ENCODE measurements around the gene LRBA.
A peak's percentile ranks its signal among the peaks of the same experiment; 100 is the strongest.
"Not testable (repeated sequence)": the region's sequence is repeated elsewhere in the genome, so short reads cannot be mapped to it uniquely, and the experiment has no call there.

Gene LRBA

DNA sequence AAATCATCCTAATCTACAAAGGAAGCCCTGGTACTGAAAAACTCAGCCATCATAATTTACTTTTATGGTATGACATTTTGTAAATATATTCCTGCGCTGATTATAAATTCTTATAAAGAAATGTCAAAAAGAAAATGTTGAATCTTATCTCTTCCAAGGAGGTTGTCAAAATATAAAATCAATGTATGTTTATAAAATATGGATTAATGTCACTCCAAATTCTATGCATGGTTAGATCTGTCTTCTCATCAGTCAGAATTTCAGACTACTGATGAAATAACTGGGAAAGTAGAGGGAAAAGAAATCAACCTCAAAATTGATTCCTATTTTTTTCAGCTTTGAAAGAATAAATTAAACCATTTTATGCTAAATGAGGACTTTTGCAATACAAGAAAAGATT, 553.1 kb downstream of the LRBA start:
- DNase-seq, result no peak

DNA sequence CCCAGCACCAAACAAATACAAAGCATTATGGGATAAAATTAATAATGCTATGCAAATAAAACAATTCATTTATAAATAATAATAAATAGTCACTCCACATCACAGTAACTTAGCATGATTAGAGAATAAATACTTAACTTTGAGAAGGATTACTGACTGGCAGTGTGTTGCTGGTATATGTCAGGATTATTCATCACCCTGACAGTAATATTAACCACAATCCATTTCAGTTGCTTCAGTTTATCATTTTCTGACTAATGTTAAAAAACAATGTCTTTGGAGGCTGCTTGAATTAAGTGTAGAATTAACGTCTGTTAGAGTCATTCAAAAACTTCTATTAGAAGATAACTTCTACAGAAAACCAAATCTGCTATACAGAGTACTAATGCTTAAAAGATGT, 557.3 kb downstream of the LRBA start:
- no peak for DNase-seq

DNA sequence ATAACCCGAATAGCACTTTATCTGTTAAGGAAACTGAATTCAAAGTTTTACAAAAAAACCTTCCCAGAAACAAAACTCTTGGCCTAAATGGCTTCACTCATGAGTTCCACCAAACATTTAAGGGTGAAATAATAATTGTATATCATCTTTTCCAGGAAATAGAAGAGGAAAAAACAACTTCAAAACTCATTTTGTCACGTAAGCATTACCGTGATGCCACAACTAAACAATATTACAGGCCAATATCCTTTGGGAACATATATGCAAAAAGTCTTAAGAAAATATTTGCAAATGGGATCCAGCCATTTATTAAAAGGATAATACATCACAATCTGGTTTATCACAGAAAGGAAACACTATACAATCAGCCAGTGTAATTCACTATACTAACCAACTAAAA, 563.2 kb downstream of the LRBA start:
- no peak for DNase-seq

DNA sequence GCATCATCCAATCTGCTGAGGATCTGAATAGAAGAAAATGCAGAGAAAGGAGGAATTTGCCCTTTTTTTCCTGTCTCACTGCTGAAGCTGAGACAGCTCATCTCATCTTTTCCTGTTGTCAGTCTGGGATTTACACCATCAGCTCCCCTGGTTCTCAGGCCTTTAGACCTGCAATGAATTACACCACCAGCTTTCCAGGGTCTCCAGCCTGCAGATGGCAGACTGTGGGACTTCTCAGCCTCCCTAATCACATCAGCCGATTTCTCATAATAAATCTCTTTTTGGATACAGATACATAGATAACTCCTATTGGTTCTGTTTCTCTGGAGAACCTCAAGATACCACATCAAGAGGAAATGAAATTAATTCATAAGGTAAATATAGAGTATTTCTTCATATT, 567.7 kb downstream of the LRBA start:
- DNase-seq, result no peak

DNA sequence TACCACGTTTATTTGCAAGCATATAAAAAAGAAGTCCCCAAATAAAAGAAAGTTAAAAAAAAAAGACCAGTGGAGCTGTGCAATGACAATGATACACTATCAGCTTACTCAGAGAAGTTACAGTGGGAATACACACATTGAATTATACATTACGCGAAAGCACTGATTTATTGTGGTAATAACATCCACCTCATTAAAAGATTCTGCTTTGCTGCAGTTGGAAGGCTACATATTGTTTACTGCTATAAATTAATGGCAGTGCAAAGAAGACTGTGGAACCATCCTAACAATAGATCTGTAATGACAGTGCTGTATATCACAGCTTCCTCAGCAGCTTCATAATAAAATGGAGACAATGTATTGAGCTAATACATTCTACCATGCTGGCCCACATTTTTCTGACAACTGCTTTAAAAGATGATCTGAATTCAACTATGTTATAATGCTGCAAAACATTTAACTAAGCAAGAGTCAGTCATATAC, 575.6 kb downstream of the LRBA start:
- no peak for DNase-seq

DNA sequence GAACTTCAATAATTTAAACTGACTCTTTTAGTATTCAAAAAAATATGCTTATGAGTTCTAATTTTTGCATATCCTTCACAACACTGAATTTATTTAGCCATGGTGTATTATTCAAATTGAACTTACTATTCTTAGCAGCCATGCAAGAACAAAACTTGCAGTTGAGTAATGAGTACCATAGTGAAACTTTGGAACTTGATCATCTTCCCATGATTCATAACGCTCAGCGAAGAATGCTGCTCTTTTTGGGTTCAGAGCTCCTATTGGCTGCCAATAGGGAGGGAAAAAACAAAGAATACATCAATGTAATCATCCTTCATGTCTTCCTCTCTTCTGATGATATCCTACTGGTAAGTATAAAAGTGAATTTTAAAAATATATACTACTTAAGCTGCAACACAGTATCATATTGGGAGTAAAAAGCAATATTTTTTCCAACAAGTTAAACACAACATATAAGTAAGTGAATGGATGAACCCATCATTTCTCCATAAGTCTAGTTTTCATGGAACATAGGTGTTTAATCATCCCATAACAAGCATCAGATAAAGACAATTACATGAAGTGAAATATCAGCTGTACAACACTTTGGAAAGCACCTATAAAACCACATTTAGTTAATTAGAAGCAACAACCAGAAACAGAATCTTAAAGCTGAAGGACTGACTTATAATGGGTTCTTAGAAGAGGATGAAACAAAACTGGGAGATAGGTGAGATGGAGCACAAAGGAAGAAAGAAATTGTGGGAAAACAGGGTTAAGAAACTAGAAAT, 578.3 kb downstream of the LRBA start:
- DNase-seq, result no peak

DNA sequence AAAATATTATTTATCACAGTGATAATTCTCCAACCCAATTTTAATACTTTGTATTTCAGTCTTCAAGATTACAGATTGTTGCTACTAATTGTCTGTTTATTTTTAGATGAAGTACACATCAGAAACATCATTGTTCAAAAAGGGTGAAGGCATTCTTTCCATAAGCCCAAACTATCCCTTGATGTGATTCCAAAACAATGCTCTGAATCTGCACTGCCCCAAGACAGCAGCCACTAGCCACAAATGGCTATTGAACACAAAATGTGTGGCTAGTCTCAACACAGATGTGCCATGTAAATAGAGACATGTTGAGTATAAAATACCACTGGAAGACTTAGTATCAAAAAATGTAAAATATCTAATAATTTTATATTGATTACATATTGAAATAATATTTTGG, 583.9 kb downstream of the LRBA start:
- DNase-seq, result no peak

DNA sequence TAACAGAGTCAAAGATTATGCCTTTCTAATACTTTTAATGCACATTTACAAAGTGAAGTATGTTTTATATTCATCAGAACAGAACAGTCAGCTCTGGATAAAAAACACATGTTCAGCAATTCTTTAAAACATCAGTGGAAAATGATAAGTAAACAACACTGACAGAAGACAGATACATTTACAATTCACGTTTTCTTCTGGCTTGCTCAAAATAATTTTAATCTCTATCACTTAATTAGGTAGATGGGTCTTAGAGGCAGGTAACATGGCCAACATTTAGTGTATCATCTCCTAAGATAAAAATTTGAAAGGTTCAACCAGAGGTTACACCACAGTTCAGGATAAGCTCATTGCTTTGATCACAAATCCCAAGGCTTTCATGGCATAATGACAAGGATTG, 589.9 kb downstream of the LRBA start:
- no peak for DNase-seq

DNA sequence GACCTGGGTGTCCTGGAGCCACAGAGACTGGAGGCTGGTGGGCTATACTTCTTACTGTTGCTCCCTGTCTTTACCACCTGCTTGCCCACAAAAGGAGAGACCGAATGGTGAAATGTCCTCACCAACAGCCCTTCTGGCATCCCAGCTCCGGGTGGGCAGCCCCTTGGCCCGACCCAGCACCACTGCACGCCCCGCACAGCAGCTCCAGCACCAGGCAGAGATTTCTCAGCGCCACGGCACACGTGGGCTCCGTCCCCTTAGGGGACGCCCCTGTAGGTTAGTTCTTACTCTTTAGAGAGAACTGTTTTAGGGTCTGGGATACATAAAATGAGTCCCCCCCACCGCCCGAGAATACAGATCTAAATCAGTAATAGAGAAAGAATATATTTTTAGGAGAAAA, 591.6 kb downstream of the LRBA start:
- DNase-seq, result no peak

DNA sequence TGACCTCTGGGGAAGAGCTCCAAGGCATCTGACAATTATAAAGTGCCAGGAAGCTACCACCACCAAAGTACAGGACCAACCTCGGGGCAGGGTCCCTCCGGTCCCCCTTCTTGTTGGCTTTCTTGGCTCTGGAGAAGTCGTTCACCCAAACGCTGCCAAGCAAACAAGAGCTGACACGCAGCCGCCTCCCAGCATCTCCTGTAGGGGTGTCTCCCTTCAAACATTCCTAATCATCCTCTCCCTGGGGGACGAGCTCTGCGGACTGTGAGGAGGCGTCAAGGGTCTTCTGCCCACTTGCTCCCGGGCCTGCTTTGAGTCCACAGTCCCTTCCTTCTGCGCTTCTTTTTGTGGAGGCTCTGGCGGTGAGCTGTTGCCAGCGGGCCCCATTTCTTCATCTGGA, 592.0 kb downstream of the LRBA start:
- DNase-seq, result no peak

DNA sequence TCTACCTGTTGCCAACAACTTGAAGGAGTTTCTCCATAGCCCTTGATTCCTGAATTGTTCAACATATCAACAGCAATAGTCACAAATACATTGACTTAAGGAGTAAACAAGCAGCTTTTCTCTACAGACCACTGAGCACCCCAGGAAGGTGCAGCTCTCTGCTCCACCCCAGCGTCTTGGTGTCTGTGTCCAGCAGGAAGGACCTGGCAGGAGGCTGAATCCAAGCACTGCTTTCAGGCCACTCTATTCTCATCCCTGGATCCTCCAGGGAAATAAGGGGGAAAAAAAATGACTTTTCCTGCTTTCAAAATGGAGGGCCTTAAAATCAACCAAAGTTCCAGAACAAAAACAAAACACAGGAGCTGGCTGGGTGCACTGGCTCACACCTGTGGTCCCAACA, 593.5 kb downstream of the LRBA start:
- no peak for DNase-seq

DNA sequence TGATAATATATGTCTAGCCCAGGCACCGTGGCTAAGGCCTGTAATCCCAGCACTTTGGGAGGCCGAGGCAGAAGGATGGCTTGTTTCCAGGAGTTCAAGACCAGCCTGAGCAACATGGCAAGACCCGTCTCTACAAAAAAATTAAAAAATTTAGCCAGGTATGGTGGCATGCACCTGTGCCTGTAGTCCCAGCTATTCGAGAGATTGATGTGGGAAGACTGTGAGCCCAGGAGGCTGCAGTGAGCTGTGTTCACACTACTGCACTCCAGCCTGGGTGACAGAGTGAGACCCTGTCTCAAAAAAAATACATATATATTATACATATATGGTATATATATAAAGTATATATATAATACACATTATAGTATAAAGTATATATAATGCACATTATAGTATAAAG, 595.1 kb downstream of the LRBA start:
- no peak for DNase-seq

DNA sequence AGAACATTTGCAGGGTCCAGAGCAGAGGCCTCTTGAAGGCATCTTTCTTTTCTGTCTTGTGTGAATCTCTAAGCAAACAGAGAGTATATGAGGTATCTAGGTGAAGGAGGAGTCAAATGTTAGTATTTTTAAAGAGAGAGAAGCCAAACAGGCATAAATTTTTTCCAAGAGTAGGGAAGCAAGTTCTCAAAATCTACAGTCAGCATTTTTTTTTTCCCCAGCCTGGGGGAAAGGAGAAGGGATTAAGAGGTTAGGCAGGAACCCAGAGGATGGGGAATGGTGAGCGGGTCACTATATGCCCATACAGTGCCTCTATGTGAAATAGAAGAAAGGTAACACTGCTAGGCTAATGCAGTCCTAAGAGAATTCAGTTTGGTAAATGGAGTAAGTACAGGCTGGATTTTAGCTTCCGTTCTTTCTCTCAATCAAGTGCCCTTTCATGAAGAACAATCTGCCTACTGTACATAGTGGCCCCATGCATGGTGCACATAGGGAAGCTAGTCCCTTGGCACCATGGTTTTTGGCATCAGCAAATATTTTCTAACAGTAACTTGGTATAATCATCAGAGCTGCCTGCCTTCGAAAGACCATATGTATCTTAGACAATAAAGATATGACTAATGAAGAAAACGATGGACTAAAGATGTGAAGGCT, 596.2 kb downstream of the LRBA start:
- no peak for DNase-seq

DNA sequence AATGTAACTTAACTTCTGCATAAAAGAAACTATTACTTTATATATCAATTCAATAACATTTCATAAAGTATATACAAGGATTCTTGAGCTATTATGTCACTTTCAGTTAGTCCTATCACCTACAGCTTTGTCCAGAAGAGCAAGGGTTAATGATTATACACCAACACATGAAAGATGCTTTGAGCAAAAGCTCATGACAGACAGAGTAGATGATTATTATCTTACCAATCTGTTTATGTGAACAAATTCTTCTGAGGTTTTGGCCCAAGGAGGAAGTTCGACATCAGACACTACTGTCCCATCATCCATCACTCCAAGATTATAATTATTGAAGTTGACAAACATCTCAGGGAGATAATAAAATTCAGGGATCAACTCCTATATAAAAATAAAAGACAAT, 599.9 kb downstream of the LRBA start:
- DNase-seq, result no peak

DNA sequence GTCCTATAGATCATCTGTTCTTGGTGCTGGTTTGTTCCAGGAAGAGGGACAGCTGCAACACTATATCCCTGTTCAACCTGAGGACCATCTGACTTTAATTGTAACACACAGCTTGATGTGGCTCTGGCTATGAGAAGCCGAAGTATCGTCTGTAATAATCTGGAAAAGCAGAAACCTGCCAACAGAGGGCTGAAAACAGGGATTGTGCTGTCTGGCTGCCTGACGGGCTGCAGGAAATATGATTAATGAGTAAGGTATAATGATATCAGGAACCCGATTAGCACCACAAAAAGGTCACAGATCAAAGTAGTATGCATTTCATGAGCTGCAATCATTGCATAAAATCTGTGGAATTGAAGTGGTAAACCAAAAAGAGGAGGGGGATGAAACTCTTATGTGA, 603.6 kb downstream of the LRBA start:
- no peak for DNase-seq

DNA sequence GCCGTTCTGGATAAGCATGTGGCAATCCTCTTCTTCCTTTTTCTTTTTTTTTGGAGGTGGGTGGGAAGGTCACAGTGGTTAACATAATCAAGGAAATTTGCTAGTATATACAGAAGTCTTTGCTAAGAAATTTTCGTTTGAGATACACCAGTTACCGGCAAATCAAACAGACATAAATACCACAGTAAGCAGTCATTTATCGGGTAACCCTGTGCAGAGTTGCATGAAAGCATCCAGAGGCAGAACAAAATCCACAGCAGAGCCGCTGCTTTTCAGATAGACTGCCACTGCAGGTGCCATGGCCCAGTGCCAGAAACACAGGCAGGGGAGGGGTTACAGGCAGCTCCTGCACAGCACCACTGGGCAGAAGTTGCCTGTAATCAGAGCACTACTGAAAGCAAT, 612.2 kb downstream of the LRBA start:
- DNase-seq, result peak; percentile 85

DNA sequence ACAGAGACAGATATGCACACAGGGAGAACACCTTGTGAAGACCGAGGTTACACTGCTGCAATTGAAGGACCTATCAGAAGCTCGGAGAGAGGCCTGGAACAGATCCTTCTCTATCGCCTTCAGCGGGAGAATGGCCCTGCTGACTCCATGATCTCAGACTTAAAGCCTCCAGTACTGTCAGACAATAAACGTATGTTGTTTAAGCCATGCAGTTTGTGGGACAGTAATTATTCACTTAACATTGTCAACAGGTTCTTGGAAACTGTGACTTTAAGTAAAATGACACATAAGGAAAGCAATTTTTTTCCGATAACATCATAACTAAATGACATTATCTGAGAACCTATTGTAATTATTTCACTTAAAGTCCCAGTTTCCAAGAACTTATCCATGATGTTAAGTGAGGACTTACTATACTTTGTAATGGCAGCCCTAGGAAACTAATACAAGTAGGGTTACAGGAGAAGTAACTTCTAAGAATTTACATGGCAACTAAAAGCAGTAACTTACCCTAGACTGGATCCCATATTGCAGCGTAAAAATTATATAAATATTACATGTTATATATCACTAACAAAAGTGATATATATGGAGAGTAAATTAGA, 613.9 kb downstream of the LRBA start:
- no peak for DNase-seq

DNA sequence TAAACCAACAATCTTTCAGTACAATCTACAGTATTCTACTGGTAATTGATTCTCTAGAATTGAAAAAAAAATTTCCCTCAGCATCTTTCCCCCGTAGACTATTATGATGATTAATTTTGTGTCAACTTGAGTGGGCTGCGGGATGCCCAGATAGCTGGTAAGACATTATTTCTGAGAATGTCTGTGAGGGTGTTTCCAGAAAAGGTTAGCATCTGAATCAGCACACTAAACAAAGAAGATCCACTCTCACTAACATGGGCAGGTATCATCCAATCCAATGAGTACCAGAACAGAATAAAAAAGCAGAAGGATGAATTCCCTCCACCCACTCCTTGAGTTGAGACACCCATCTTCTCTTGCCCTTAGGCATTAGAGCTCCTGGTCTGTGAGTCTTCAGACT, 619.2 kb downstream of the LRBA start:
- no peak for DNase-seq

DNA sequence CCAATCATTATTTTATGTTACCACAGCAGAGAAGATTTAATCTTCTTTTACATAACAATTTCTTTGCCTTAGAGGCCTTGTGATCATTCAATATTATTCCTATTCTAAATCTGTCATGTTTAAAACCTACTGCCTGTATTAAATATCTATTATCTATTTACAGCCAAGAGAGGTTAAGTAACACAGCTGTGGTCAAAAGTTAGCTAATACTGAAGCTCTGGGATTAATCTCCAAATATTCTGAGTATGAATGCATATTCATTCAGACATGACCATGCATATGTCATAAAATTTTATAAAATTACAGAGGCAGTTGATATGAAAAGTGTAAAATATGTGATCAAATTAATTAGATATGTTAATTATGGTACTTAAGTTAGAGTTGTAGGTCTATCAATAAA, 621.0 kb downstream of the LRBA start:
- DNase-seq, result no peak

DNA sequence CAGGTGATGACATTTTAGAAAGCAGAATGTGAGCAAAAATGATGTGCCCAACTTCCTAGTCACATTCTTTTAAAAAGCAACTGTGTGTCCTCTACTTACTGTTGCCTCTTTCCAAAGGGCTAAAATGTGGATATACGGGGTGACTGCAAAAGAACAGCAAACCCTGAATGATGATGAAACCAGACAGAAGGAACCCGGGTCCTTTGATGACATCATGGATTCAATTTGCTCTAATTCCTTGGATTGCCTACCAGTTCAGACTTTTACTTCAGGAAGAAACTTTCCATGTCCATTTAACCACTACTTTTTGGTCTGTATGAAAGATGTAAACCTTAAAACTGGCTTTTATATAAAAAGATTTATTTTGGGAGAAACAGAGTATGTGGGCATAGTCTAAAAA, 624.0 kb downstream of the LRBA start:
- no peak for DNase-seq

DNA sequence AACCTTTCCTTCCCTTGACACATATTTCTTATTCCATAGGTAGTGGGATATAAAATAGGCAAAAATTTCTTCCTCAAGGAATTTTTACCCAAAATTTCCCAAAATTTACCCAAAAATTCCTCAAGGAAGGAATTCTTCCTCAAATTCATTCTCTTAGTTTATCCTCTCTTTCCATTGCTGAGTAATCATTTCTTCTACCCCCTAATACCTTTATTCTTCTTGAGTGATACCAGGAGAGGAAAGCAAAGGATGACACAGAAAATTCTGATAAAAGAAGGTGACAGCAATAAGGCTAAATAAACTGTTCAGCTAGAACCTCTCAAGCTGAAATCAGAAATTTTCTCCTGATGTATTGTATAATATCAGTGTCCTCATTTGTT, 624.6 kb downstream of the LRBA start:
- DNase-seq, result no peak

DNA sequence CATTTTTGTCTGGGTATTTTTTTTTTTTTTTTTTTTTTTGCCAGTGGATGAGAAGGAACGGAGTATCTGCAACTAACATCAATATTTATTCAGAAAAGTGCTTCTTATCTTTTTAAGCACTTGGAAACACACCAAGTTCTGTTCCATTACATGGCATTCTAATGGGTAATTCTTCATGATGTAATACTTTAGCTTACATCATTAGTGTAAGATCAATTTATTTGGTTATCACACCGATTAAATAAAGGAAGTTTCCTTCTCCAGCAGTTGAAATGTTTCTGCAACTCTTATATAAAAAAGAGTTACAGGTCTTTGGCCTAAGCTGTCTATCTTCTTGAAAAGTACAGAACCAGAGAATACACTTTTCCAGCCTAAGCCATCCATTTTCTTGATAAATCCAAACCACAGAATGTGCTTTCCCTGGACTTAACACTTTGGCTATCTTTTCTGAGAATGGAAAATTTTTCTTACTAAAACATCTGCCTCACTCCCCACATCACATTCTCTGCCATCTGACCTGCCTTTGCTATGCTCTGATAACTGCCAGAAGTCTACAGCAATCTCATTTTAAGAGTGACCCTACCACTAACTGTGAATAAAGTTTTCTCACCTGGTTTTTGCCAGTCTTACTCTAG, 625.1 kb downstream of the LRBA start:
- DNase-seq, result no peak

DNA sequence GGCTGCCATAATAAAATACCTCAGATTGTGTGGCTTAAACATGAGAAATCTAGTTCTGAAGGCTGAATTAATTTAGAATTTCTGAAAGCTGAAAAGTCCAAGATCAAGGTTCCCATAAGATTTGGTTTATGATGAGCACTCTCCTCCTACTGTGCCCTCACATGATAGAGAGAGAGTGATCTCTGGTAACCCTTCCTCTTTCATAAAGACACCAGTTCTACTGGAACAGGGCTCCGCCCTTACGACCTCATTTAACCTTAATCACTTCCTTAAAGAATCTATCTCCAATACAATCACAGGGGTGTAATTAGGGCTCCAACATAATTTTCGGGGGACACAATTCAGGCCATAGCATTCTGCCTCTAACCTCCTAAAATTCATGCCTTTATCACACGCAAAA, 627.1 kb downstream of the LRBA start:
- no peak for DNase-seq

DNA sequence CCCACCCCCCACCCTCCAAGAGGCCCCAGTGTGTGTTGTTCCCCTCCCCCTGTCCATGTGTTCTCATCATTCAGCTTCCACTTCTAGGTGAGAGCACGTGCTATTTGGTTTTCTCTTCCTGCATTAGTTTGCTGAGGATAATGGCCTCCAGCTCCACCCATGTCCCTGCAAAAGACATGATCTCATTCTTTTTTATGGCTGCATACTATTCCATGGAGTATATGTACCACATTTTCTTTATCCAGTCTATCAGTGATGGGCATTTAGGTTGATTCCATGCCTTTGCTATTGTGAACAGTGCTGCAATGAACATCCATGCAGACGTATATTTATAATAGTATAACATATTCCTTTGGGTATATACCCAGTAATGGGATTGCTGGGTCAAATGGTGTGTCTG, 628.7 kb downstream of the LRBA start:
- not testable (repeated sequence) for DNase-seq

All from GF-D8 (cell line).